Measurements from ENCODE around the gene TRPT1. TPM values are rescaled to one million over a fixed set of nuclear protein-coding genes. Genes with fewer than 3 reads are reported as not detected.

Gene TRPT1
- total RNA-seq, 2 experiments from 2014 or later, result 23.9 to 27.1 TPM

GRCh38 chr11:64265176-64266160, 39.5 kb upstream of the TRPT1 start:
- peaks cover 12% of the 10 kb centered on the region for H3K4me1 Mint-ChIP-seq
- no peak for DNase-seq
- no peaks in the 10 kb centered on the region for H3K9me3 Mint-ChIP-seq (ENCODE audit: low read depth)
- no peak for ATAC-seq
- POLR2A ChIA-PET, result no interaction called here
- CTCF ChIA-PET, result interaction anchor here (0.5 to 1.3 kb wide), 3 partner anchors 16 to 39 kb away, joined by 4 to 5 read pairs (median 4); no protein-coding TSS in a partner anchor
- intact Hi-C loops (cut with DNase I, micrococcal nuclease), result no loop called here
- H3K27me3 Mint-ChIP-seq, result no peaks in the 10 kb centered on the region
- no peak overlapping the region for H3K4me3 Mint-ChIP-seq
- peaks cover 11% of the 10 kb centered on the region for H3K36me3 Mint-ChIP-seq (ENCODE audit: low read depth)
- H3K27ac Mint-ChIP-seq, result no peak overlapping the region

GRCh38 chr11:64264371-64264852, 38.4 kb upstream of the TRPT1 start:
- H3K27ac Mint-ChIP-seq, result no peak overlapping the region
- peaks cover 22% of the 10 kb centered on the region for H3K4me1 Mint-ChIP-seq
- ATAC-seq (no peak), DNase-seq (no peak)
- no peaks in the 10 kb centered on the region for H3K27me3 Mint-ChIP-seq
- CTCF ChIA-PET, result interaction anchor here (1.3 kb wide), 2 partner anchors 36 to 40 kb away, joined by 4 to 5 read pairs; no protein-coding TSS in a partner anchor
- POLR2A ChIA-PET, result no interaction called here
- peaks cover 10% of the 10 kb centered on the region for H3K36me3 Mint-ChIP-seq (ENCODE audit: low read depth)
- H3K9me3 Mint-ChIP-seq (ENCODE audit: low read depth), result no peaks in the 10 kb centered on the region
- no peak overlapping the region for H3K4me3 Mint-ChIP-seq
- intact Hi-C loops (cut with DNase I, micrococcal nuclease), result no loop called here

- ATAC-seq (no peak), DNase-seq (no peak)
- H3K27ac Mint-ChIP-seq, result no peak overlapping the region
- peaks cover 22% of the 10 kb centered on the region for H3K4me1 Mint-ChIP-seq
- ChIA-PET POLR2A (no interaction called here), CTCF (interaction anchor here (1.0 to 1.3 kb wide), 2 partner anchors 11 to 37 kb away, joined by 3 to 5 read pairs; no protein-coding TSS in a partner anchor)
- H3K36me3 Mint-ChIP-seq (ENCODE audit: low read depth), result peaks cover 10% of the 10 kb centered on the region
- intact Hi-C loops (cut with DNase I, micrococcal nuclease), result no loop called here
- no peaks in the 10 kb centered on the region for H3K9me3 Mint-ChIP-seq (ENCODE audit: low read depth)
- no peak overlapping the region for H3K4me3 Mint-ChIP-seq
- no peaks in the 10 kb centered on the region for H3K27me3 Mint-ChIP-seq
These were observed 37.9 kb upstream of the TRPT1 start for GRCh38 chr11:64263947-64264317.

GRCh38 chr11:64263021-64263946, 37.3 kb upstream of the TRPT1 start:
- POLR2A ChIA-PET, result no interaction called here
- H3K4me3 Mint-ChIP-seq, result no peak overlapping the region
- no peaks in the 10 kb centered on the region for H3K9me3 Mint-ChIP-seq (ENCODE audit: low read depth)
- ATAC-seq (no peak), DNase-seq (no peak)
- no peaks in the 10 kb centered on the region for H3K27me3 Mint-ChIP-seq
- CTCF ChIA-PET, result interaction anchor here (0.9 to 1.0 kb wide), 2 partner anchors 11 to 37 kb away, joined by 3 read pairs; no protein-coding TSS in a partner anchor
- peaks cover 7% of the 10 kb centered on the region for H3K36me3 Mint-ChIP-seq (ENCODE audit: low read depth)
- H3K4me1 Mint-ChIP-seq, result peaks cover 16% of the 10 kb centered on the region
- no peak overlapping the region for H3K27ac Mint-ChIP-seq
- intact Hi-C loops (cut with DNase I, micrococcal nuclease), result no loop called here

DNA sequence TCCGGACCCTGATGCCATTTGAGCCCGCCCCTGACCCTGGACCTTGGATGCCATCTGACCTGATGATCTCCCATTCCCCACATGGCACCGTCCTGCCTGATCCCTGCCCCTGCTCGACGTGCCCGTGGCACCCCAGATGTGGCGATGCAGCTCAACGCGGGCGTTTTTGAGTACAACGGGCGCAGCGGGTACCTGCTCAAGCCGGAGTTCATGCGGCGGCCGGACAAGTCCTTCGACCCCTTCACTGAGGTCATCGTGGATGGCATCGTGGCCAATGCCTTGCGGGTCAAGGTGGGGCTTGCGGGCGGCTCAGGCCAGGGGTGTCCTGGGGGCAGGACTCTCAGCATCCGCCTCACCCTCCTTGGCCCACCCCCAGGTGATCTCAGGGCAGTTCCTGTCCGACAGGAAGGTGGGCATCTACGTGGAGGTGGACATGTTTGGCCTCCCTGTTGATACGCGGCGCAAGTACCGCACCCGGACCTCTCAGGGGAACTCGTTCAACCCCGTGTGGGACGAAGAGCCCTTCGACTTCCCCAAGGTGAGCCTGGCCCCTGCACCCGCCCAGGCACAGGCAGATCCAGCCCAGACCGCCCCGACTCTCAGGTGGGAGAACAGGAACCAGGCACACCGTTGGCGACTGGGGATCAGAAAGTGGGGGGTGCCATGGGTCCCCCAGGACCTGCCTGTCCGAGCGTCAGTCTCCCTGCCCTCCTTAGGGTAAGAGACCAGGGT, 36.5 kb upstream of the TRPT1 start:
- ChIA-PET POLR2A (no interaction called here), CTCF (interaction anchor here (0.6 to 1.0 kb wide), 3 partner anchors 10 to 38 kb away, joined by 3 read pairs; no protein-coding TSS in a partner anchor)
- Mint-ChIP-seq H3K9me3 (ENCODE audit: low read depth) (no peaks in the 10 kb centered on the region), H3K4me1 (peaks cover 11% of the 10 kb centered on the region), H3K4me3 (no peak overlapping the region), H3K27ac (no peak overlapping the region), H3K36me3 (ENCODE audit: low read depth) (peaks cover 7% of the 10 kb centered on the region), H3K27me3 (no peaks in the 10 kb centered on the region)
- intact Hi-C loops (cut with DNase I, micrococcal nuclease), result no loop called here
- DNase-seq (no peak), ATAC-seq (no peak)

DNA sequence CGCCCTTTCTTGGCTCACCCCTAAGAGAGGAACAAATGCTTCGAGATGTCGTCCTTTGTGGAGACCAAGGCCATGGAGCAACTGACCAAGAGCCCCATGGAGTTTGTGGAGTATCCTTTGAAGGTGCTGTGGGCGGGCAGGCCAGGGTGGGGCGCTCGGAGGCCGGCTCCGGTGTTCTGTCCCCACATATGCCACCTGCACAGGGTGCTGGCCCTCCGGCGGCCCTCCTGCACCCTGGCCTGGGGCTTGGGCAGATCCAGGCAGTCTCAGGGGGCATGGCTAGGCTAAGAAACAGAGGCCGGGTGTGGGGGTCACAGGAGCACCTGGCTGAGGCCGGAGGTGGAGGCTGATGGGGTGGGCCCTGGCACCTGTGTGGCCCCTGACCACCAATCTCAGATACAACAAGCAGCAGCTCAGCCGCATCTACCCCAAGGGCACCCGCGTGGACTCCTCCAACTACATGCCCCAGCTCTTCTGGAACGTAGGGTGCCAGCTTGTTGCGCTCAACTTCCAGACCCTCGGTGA, 35.6 kb upstream of the TRPT1 start:
- Mint-ChIP-seq H3K9me3 (ENCODE audit: low read depth) (no peaks in the 10 kb centered on the region), H3K4me1 (peaks cover 11% of the 10 kb centered on the region), H3K4me3 (no peak overlapping the region), H3K27me3 (no peaks in the 10 kb centered on the region), H3K27ac (no peak overlapping the region), H3K36me3 (ENCODE audit: low read depth) (peaks cover 7% of the 10 kb centered on the region)
- intact Hi-C loops (cut with DNase I, micrococcal nuclease), result no loop called here
- DNase-seq (no peak), ATAC-seq (no peak)
- CTCF ChIA-PET, result interaction anchor here (0.6 to 1.6 kb wide), 2 partner anchors 10 to 12 kb away, joined by 3 read pairs; no protein-coding TSS in a partner anchor
- POLR2A ChIA-PET, result interaction anchor here (0.6 to 1.0 kb wide), 2 partner anchors 30 to 39 kb away, joined by 3 to 5 read pairs; no protein-coding TSS in a partner anchor

DNA sequence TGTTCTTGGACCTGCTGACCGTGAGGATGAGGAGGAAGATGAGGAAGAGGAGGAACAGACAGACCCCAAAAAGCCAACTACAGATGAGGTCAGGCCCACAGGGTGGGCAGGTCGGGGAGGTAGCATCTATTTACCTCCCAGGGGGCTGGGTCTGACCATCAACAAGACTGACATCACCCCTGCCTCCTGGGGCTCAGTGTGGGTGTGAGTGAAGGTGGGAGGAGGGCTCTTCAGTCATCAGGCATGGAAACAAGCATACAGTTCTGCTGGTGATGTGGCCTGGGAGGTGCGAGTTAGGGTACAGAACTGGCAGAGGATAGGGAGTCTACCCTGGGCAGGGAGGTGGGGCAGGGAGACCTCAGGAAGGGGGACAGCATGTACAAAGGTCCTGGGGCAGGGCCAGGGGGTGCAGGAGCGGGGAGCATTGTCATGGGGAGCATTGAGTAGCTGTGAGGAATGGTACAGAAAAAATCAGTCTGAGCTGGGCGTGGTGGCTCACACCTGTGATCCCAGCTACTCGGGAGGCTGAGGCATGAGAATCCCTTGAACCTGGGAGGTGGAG, 34.2 kb upstream of the TRPT1 start:
- POLR2A ChIA-PET, result no interaction called here
- DNase-seq, result no peak
- intact Hi-C loops (cut with DNase I, micrococcal nuclease), result no loop called here
- H3K27ac Mint-ChIP-seq, result no peak overlapping the region
- no peaks in the 10 kb centered on the region for H3K9me3 Mint-ChIP-seq (ENCODE audit: low read depth)
- ATAC-seq, result peak; percentile 43
- H3K27me3 Mint-ChIP-seq, result no peaks in the 10 kb centered on the region
- H3K4me1 Mint-ChIP-seq, result peaks cover 11% of the 10 kb centered on the region
- CTCF ChIA-PET, result interaction anchor here (1.6 kb wide), 1 partner anchor 10 kb away, joined by 3 read pairs; no protein-coding TSS in a partner anchor
- H3K36me3 Mint-ChIP-seq (ENCODE audit: low read depth), result peaks cover 7% of the 10 kb centered on the region
- no peak overlapping the region for H3K4me3 Mint-ChIP-seq

- Mint-ChIP-seq H3K27me3 (no peaks in the 10 kb centered on the region), H3K27ac (peak overlapping the region; percentile 40), H3K4me1 (peaks cover 11% of the 10 kb centered on the region), H3K36me3 (ENCODE audit: low read depth) (peaks cover 7% of the 10 kb centered on the region), H3K9me3 (ENCODE audit: low read depth) (no peaks in the 10 kb centered on the region), H3K4me3 (no peak overlapping the region)
- ATAC-seq (peak; percentile 50), DNase-seq (no peak)
- ChIA-PET CTCF (no interaction called here), POLR2A (no interaction called here)
- intact Hi-C loops (cut with DNase I, micrococcal nuclease), result no loop called here
These were observed 33.6 kb upstream of the TRPT1 start for GRCh38 chr11:64259533-64260067.

- Mint-ChIP-seq H3K36me3 (ENCODE audit: low read depth) (peaks cover 7% of the 10 kb centered on the region), H3K27me3 (no peaks in the 10 kb centered on the region), H3K27ac (peak overlapping the region; percentile 40), H3K4me3 (no peak overlapping the region), H3K4me1 (peaks cover 11% of the 10 kb centered on the region), H3K9me3 (ENCODE audit: low read depth) (no peaks in the 10 kb centered on the region)
- DNase-seq (no peak), ATAC-seq (no peak)
- ChIA-PET POLR2A (no interaction called here), CTCF (no interaction called here)
- intact Hi-C loops (cut with DNase I, micrococcal nuclease), result no loop called here
These were observed 33.1 kb upstream of the TRPT1 start for GRCh38 chr11:64258946-64259532.

DNA sequence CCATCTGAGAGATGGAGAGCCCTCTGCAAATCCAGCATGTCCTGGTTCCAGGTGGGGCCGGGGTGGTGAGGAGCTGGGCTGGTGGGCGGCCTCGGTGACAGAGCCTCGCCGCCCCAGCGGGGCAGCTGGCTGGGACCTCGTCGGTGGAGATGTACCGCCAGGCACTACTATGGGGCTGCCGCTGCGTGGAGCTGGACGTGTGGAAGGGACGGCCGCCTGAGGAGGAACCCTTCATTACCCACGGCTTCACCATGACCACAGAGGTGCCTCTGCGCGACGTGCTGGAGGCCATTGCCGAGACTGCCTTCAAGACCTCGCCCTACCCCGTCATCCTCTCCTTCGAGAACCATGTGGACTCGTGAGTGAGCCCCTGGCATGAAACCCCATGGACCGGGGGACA, 32.4 kb upstream of the TRPT1 start:
- no peaks in the 10 kb centered on the region for H3K27me3 Mint-ChIP-seq
- H3K4me3 Mint-ChIP-seq, result no peak overlapping the region
- ATAC-seq (no peak), DNase-seq (no peak)
- POLR2A ChIA-PET, result no interaction called here
- H3K36me3 Mint-ChIP-seq (ENCODE audit: low read depth), result peaks cover 7% of the 10 kb centered on the region
- CTCF ChIA-PET, result interaction anchor here (0.6 to 0.7 kb wide), 2 partner anchors 17 to 83 kb away, joined by 3 to 4 read pairs; partner anchors contain the start of gene FKBP2
- H3K27ac Mint-ChIP-seq, result no peak overlapping the region
- no peaks in the 10 kb centered on the region for H3K9me3 Mint-ChIP-seq (ENCODE audit: low read depth)
- intact Hi-C loops (cut with DNase I, micrococcal nuclease), result no loop called here
- peaks cover 11% of the 10 kb centered on the region for H3K4me1 Mint-ChIP-seq

All from activated CD4-positive, alpha-beta T cell treated with anti-CD3 and anti-CD28 coated beads for 36 hours (primary cell).